Stimulated activated naive CD4-positive, alpha-beta T cell treated with Interleukin-2 at 50 U/mL for 16 hours (primary cell): Measurements from ENCODE around the gene SH2D4B.

Source experiments
- DNase-seq: peaks from one replicate; lab custom pipeline; 2025; lab: John Stamatoyannopoulos, UW

SH2D4B gene

DNA sequence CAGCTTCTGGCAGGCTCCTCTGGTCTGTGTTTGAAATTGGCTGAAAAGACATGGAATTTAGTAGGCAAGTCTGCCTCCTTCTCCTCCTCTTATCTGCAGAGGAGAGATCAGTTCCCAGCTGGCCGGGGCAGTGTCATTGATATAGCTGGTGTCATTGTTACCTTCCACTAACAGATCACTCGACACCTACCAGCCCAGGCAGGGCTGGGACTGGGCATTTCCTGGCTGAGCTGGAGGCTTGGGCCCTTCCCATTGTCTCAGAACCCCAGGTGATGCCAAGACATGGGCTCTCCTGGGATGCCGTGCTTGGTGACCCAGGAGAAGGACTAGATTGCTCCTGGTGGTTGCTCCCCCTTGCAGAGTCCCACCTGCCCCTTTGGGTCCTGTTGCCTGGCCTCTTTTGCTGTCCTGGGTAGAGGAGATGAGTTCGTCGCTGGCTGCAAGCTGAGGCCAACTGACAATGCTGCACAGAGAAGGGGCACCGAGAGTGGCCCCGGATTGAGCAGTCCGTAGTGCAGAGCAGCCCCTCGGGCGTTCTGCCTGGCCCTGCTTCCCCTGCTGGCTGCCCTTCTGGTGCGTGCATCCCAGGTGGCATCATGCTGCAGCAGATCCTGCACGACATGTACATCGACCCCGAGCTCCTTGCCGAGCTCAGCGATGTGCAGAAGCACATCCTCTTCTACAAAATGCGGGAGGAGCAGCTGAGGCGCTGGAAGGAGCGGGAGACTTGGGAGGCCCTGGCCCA, at the start of gene SH2D4B:
SH2D4B (plus strand) TSS at position 167 of the 745 bp plus-strand sequence; CDS start at position 597, 430 bp downstream.
- DNase-seq = no peak

DNA sequence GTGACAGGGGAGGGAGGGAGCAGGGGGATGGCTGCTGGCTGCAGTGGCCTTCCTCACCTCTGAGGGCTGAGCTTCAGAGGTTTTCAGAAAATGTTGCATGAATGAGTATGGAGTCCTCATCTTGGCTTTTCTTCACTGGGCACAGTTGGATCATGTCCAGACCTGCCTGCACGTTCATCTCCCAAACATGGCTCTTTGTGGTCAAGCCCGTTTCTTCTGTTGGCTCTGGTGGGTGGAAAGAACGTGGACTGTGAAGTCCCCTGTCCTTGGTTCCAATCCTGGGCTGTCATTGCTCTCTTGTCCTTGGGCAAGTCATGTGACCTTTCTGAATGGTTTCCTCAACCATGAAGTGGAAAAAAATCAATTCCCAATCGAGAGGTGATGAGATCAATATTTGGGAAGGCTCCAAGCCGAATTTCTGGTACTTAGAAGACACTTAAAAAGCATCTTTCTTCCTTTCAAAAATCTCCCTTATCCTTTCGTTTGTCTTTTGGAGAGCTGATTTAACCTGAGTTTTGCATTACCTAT, 49.1 kb upstream of the SH2D4B start:
- no peak for DNase-seq

DNA sequence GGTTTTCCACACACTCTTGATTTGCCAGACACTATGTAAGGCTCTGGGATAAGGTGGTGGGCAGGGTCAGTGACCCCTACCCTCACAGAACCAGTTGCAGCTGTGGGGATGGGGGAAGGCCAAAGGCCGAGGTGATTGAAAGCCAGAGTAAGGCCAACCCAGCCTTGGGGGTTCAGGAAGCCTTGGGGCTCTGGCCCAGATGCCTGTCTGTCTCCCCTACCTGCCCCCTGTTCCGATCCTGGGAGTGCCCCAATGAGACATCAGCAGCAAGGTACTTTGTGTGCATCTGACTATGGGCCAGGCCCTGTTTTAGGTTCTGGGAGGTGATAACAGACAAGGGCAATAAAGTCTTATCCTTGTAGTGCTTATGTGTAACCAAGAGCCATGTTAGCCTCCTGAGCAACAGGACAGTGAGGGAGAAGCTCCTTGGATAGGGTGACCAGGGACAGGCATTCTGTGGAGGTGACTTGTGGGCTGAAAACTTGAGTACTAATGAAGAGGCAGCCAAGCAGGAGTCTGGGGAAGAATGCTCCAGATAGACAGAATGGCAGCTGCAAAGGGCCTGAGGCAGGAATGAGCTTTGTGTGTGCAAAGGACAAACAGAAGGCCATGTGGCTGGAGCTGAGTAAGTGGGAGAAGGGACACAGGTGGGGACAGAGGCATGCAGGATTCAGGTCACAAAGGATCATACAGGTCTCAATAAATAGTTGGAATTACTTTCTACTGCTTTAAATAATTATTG, 48.2 kb upstream of the SH2D4B start:
- DNase-seq = no peak

GRCh38 chr10:80491251-80492102, 46.2 kb upstream of the SH2D4B start:
- DNase-seq = no peak

DNA sequence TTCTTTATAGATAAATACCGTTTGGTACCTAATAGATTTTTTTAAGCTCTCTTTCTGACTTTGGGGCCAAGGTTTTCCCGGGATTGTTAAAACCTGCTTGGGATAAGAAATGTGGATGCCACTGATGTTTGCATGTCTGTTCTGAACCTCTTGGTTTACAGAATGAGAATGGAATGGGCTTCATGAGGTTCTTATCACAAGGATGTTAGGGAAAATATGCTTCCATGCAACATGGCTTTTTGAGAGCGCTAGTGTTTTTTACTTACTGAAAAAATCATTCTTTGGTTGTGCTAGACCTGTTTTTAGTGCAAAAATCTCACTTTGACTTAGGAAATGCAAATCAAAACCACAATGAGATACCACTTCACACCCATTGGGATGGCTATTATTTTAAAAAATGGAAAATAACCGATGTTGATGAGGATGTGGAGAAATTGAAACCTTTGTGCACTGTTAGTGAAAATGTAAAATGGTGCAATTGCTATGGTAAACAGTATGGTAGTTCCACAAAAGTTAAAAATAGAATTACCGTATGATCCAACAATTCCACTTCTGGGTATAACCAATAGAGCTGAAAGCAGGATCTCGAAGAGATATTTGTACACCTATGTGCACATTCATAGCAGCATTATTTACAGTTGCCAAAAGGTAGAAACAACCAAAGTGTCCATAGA, 44.7 kb upstream of the SH2D4B start:
- no peak for DNase-seq

DNA sequence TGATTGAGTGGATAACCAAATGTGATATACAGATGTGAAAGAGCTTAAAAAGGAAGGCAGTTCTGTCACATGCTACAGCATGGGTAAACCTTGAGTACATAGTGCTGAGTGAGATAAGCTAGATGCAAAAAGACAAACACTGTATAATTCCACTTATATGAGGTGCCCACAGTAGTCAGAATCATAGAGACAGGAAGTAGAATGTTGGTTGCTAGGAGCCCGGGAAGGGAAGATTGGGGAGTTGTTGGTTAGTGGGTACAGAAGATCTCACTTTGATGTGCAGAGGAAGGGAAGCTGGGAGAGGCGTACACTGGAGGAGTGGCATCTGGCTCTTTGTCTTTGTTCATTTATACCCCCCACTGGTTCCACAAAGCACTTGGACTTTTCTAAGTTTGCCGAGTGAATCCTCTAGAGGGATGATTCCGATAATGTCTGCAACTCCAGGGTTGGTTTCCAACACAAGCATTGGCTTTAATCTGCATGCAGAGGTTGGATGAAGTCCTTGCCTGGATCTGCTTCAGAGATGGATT, 44.1 kb upstream of the SH2D4B start:
- DNase-seq = no peak

DNA sequence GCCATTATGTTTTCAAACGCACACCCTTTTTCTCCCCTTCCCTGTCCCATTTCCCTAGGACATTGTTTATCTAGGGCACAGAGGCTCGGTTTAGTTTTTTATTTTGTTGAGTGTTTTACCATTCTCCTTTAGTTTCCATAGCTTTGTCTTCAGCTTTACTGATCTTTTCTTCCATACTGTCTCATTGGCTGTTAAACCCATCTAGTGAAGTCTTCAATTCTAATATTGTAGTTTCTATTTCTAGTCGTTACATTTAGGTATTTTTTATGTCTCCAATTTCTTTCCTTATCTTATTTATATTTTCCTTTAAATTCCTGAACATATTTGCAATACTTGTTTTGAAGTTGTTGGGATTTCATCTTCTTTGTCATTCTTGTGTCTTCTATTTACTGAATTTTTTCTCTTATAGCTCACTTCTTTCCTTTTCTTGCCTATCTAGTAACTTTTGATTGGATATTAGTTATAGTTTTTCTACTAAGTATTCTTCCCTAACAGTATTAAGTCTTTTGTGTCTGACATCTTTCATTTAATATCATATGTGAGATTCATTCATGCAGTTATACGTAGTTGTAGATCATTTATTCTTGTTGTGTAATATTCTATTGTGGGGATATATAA, 41.0 kb upstream of the SH2D4B start:
- DNase-seq = no peak

DNA sequence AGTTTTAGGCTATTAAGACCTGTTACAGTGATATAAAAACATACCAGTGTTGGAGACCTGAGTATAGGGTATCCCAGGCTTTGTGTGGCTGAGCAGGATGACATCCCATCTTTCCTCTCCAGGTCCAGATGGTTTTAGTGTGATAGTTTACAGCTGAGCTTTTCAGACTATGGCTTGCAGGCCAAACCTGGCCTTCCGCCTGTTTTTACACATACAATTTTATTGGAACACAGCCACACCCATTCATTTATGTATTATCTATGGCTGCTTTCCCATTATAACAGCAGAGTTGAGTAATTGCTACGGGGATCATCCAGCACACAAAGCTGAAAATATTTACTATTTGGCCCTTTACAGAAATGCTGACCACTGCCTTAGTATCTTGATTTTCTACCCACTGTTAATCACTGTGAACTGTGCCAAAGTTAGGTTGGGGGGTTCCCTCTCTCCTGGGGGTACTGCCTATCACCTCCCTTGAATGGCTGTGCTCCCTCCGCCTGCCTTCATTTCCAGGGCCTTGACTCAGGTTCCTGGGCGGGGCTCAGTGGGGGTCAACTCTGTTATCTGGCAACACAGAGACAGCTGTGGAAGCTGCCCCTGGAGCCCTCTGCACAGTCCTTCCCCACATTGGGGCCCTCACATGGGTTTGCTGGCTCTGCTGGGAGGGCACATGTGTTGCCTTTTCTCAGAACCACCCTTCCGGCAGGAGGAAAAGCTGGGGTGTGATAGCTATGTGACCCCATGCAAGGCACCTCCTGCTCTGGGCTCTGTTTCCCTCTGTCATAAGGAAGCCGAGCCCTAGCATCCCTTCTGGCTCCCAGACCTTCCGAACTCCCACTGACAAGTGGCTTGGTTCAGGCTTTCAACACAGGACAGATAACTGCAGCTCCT, 40.3 kb upstream of the SH2D4B start:
- no peak for DNase-seq

- no peak for DNase-seq
Observed at GRCh38 chr10:80498078-80498832, 39.4 kb upstream of the SH2D4B start.

DNA sequence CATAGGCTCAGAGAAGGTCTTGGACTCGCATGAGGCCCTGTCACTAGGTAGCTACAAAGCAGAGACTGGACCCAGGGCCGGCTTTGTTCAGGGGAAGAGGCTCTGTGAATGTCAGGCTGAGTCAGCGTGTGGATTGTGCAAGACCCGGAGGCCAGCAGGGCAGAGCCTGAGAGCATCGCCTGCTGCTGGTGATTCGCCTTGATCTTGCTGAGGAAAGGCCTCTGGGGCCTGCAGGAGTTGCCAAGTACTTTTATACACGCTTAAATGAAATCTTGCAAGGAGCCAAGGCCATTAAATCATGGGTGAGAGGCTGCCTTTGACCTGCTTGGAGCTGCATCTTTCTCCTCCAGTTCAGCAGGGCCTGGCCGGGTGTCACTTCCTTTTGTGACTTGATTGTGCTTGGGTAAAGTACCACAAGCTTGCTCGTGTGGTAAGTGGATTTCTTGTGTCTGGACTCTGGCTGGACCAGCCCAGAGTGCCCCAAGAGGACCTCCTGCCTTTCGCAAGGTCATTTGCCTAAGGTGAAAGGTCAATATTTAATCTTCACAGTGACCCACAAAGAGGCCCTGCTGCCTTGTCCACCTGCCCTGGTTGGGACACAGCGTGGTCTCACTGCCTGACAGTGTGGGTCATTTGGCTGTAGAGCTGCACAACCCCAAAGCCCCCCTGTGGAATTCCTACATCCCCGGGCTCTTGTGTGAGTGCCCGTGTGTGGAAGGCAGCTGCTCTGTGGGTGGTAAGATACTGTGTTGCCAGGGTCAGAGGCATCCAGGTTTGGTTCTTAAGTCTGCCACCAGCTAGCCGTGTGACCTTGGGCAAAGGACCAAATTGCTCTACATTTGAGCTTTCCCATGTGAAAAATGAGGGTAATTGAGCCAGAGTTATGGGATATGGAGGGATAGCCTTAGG, 38.6 kb upstream of the SH2D4B start:
- peak; percentile 66 for DNase-seq

DNA sequence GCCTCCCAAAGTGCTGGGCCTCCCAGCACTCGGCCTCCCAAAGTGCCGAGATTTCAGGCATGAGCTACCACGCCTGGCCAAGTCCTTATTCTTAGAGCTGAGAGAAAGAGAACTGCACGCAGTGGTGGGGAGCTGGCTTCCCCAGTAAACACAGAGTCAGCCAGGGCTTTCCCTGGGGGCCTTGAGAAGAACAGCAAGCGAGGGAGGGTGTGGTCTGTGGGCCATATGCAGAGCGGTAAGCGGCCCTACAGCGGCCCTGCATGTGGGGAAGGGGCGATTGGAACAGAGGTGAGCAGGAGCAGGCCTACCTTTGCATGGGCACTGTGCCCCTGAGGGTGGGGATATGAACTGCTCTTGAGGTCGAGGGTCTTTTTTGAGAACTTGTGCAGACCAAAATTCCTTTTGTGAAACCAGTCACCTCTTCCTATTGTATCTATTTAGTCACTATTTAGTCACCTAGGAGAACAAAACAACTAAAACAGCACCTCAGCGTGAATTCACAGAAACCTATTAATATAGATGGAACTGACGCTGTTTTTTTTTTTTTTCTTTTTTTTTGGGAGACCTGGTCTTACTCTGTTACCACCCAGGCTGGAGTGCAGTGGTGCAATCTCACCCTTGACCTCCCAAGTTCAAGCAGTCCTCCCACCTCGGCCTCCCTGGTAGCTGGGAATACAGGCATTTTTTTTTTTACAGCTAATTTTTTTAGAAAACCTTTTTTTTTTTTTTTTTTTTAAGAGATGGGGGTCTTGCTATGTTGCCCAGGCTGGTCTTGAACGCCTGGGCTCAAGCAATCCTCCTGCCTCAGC, 36.9 kb upstream of the SH2D4B start:
- peak; percentile 26 for DNase-seq

GRCh38 chr10:80501381-80501912, 36.3 kb upstream of the SH2D4B start:
- no peak for DNase-seq

DNA sequence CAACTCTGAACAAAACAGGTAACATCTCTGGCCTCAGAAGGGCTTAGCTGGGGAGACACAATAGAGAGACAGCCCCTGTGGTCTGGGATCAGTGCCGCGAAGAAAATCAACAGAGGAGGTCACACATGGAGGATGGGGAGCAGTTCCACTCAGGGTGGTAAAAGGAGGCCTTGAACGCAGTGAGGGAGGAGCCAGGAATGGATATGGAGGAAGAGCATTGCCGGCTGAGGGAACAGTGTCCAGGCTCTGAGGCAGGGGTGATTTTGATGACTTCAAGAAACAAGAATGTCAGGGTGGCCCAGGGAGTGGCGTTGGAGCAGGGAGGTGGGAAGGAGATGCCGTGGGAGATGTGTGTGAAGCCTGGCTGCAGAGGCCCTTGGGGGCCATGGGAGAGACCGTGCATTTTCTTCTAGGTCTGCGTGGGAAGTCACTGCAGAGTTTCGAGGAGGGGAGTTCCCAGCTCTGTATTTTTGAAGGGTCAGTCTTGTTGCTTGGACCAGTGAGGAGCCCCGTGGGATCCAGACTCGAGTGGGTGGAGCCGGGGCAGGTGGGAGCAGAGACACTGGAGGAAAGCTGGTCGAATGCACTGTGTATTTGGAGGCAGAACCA, 35.7 kb upstream of the SH2D4B start:
- DNase-seq = no peak

DNA sequence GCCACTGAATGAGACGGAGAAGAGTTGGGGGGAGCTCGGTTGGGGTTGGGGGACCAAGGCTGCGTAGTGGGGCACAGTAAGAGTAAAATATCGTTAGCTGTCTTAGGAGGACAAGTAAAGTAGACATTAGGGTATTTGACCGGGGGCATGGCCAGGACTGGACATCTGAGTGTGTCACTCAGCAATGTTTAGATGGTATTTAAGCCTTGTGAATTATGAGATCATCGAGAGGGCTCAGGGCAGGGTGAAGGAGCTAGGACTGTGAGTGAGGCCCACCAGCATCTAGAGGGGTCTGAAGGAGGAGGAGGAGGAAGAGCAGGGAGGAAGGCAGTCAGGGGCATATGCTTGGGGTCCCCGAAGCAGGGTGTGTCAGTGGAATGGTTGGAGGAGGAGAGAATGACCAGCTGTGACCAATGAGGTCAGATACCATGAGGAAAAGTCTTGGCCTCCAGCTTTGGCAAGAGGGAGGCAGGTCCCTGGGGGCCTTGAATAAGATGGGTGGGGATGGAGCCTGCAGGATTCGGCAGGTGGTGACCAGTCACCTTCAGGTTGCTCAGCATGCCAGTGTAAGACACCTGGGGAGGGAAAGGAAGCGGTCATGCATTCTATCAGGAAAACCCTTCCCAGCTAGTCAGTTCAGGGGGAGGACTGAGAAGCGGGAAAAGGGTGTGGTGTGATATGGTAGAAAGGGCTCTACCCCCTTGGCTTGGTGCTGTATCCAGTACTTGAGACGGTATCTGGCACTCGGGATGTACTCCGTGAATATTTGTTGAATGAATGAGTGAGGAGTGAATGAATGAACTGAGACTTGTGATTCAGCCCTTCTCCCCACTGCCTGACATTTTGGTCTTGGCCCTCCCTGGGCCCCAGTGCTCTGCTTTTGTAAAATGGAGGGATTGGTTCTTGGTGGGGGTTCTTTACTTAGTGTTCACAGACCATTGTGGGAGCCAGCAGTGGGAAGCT, 34.8 kb upstream of the SH2D4B start:
- DNase-seq = no peak

- no peak for DNase-seq
Observed at GRCh38 chr10:80503584-80504157, 34.0 kb upstream of the SH2D4B start.
